H9 (cell line): Measurements from ENCODE around the gene SCP2D1. TPM values are rescaled to one million over a fixed set of nuclear protein-coding genes. Genes with fewer than 3 reads are reported as not detected.

ENCODE experiments used
- DNase-seq: peaks from one replicate; pipeline ENCODE4 v3.0.0-alpha.2; 2017
- H2AFZ ChIP-seq: one replicate; pipeline ENCODE4 v1.6.1; 2013; ENCODE audit warnings: mild to moderate bottlenecking, low read length, control low read depth, moderate library complexity
- H2AK5ac ChIP-seq: 2 replicates; pipeline ENCODE4 v1.6.1; 2013; ENCODE audit warnings: low read length, control low read depth, mixed read lengths; ENCODE audit not compliant: insufficient read length
- H2BK120ac ChIP-seq: one replicate; pipeline ENCODE4 v1.6.1; 2013; ENCODE audit warnings: low read depth, mild to moderate bottlenecking, low read length, control low read depth, inconsistent platforms; ENCODE audit not compliant: poor library complexity, severe bottlenecking
- H2BK12ac ChIP-seq: 2 replicates; pipeline ENCODE4 v1.6.1; 2013; ENCODE audit warnings: low read length, control low read depth, mixed read lengths, low read depth; ENCODE audit not compliant: insufficient read length
- H2BK15ac ChIP-seq: 2 replicates; pipeline ENCODE4 v1.6.1; 2013; ENCODE audit warnings: low read depth, low read length, control low read depth
- H2BK20ac ChIP-seq: one replicate; pipeline ENCODE4 v1.6.1; 2013; ENCODE audit warnings: low read depth, mild to moderate bottlenecking, low read length, control low read depth, inconsistent platforms; ENCODE audit not compliant: poor library complexity, severe bottlenecking
- H2BK5ac ChIP-seq: 2 replicates; pipeline ENCODE4 v1.6.1; 2013; ENCODE audit warnings: low read length, control low read depth, mixed read lengths; ENCODE audit not compliant: insufficient read length
- H3K14ac ChIP-seq: 2 replicates; pipeline ENCODE4 v1.6.1; 2013; ENCODE audit warnings: low read length, control low read depth; ENCODE audit not compliant: insufficient read depth
- H3K18ac ChIP-seq: 2 replicates; pipeline ENCODE4 v1.6.1; 2013; ENCODE audit warnings: low read depth, mild to moderate bottlenecking, mixed read lengths, low read length, control low read depth; ENCODE audit not compliant: insufficient read length
- H3K23ac ChIP-seq: 2 replicates; pipeline ENCODE4 v1.6.1; 2013; ENCODE audit warnings: low read length, control low read depth, mixed read lengths, low read depth; ENCODE audit not compliant: insufficient read length
- H3K23me2 ChIP-seq: 2 replicates; pipeline ENCODE4 v1.6.1; 2013; ENCODE audit warnings: low read depth, mild to moderate bottlenecking, mixed read lengths, low read length, control low read depth; ENCODE audit not compliant: insufficient read length, poor library complexity, severe bottlenecking
- H3K27ac ChIP-seq: 2 replicates; pipeline ENCODE4 v1.5.1; 2013; ENCODE audit warnings: low read length, control low read depth, mixed read lengths, low read depth; ENCODE audit not compliant: insufficient read length
- H3K27me3 ChIP-seq: 2 replicates; pipeline ENCODE4 v1.6.1; 2013; ENCODE audit warnings: low read length, control low read depth, inconsistent platforms; ENCODE audit not compliant: insufficient read depth
- H3K4ac ChIP-seq: 2 replicates; pipeline ENCODE4 v1.6.1; 2013; ENCODE audit warnings: low read depth, mild to moderate bottlenecking, control low read depth, inconsistent platforms, low read length, moderate library complexity
- H3K4me1 ChIP-seq: 2 replicates; pipeline ENCODE4 v1.6.1; 2013; ENCODE audit warnings: low read length, control low read depth, inconsistent platforms; ENCODE audit not compliant: insufficient read depth
- H3K4me2 ChIP-seq: 2 replicates; pipeline ENCODE4 v1.6.1; 2013; ENCODE audit warnings: low read length, control low read depth, mixed read lengths; ENCODE audit not compliant: insufficient read length, insufficient read depth
- H3K56ac ChIP-seq: 2 replicates; pipeline ENCODE4 v1.6.1; 2013; ENCODE audit warnings: low read depth, mild to moderate bottlenecking, mixed read lengths, low read length, control low read depth; ENCODE audit not compliant: insufficient read length
- H3K79me1 ChIP-seq: 2 replicates; pipeline ENCODE4 v1.6.1; 2013; ENCODE audit warnings: low read depth, mild to moderate bottlenecking, moderate library complexity, low read length, control low read depth, inconsistent platforms; ENCODE audit not compliant: insufficient read depth, poor library complexity, severe bottlenecking
- H3K79me2 ChIP-seq: 2 replicates; pipeline ENCODE4 v1.6.1; 2013; ENCODE audit warnings: low read length, control low read depth, inconsistent platforms; ENCODE audit not compliant: insufficient read depth
- H3K9ac ChIP-seq: 2 replicates; pipeline ENCODE4 v1.6.1; 2013; ENCODE audit warnings: low read length, control low read depth, mixed read lengths; ENCODE audit not compliant: insufficient read length; ENCODE audit errors: extremely low read depth
- H3K9me3 ChIP-seq: one replicate; pipeline ENCODE4 v1.6.1; 2013; ENCODE audit warnings: low read depth, low read length, inconsistent platforms; ENCODE audit not compliant: control insufficient read depth
- H3T11ph ChIP-seq: one replicate; pipeline ENCODE4 v1.6.1; 2013; ENCODE audit warnings: mild to moderate bottlenecking, low read length, control low read depth, inconsistent platforms
- H4K20me1 ChIP-seq: one replicate; pipeline ENCODE4 v1.6.1; 2013; ENCODE audit not compliant: control insufficient read depth, insufficient read length, insufficient read depth
- H4K5ac ChIP-seq: 2 replicates; pipeline ENCODE4 v1.6.1; 2013; ENCODE audit warnings: low read depth, mild to moderate bottlenecking, mixed read lengths, low read length, control low read depth; ENCODE audit not compliant: insufficient read length
- H4K8ac ChIP-seq: replicated peaks from 2 replicates; pipeline ENCODE4 v1.6.1; 2013; ENCODE audit warnings: low read length, control low read depth, mixed read lengths, low read depth; ENCODE audit not compliant: insufficient read length
- H4K91ac ChIP-seq: 2 replicates; pipeline ENCODE4 v1.6.1; 2013; ENCODE audit warnings: low read depth, mild to moderate bottlenecking, moderate library complexity, mixed read lengths, low read length, control low read depth; ENCODE audit not compliant: insufficient read length
- H3K27ac Mint-ChIP-seq, 3 experiments: 2 replicates in 2 of 3; 3 replicates in 1 of 3; pipeline ENCODE4 v1.8.0; 2020 to 2021; ENCODE audit warnings: mixed read lengths in 3 of 3, mild to moderate bottlenecking in 1 of 3, moderate library complexity in 1 of 3
- H3K27me3 Mint-ChIP-seq: 2 replicates; pipeline ENCODE4 v1.8.0; 2021; ENCODE audit warnings: low read depth, mild to moderate bottlenecking, moderate library complexity, mixed read lengths
- H3K36me3 Mint-ChIP-seq, 3 experiments: 2 replicates in 2 of 3; 3 replicates in 1 of 3; pipeline ENCODE4 v1.8.0; 2020 to 2021; ENCODE audit warnings: low read depth in 3 of 3, mixed read lengths in 3 of 3; ENCODE audit not compliant: insufficient read depth in 1 of 3
- H3K4me1 Mint-ChIP-seq, 2 experiments: 2 replicates each; pipeline ENCODE4 v1.8.0; 2020; ENCODE audit warnings: mixed read lengths in 2 of 2
- H3K4me3 Mint-ChIP-seq, 2 experiments: 2 replicates in 1 of 2; 3 replicates in 1 of 2; pipeline ENCODE4 v1.8.0; 2020 to 2021; ENCODE audit warnings: mild to moderate bottlenecking in 2 of 2, mixed read lengths in 2 of 2, moderate library complexity in 1 of 2
- H3K9me3 Mint-ChIP-seq, 2 experiments: 2 replicates in 1 of 2; 3 replicates in 1 of 2; pipeline ENCODE4 v1.8.0; 2020; ENCODE audit warnings: mild to moderate bottlenecking in 2 of 2, mixed read lengths in 2 of 2, moderate library complexity in 1 of 2
- WGBS: extraction: QIAGEN DNeasy Blood & Tissue Kit; methylation state at CpG from one replicate; pipeline ENCODE4 v1.1.7; 2013; ENCODE audit warnings: missing lambda C conversion rate, low lambda C conversion rate, mixed read lengths; ENCODE audit not compliant: insufficient read length; ENCODE audit errors: extremely low coverage; 5-methylcytosine and 5-hydroxymethylcytosine counted together
- total RNA-seq: library from RNA; stranded (reverse); gene quantifications from 2 replicates; pipeline ENCODE4 v1.2.1, GENCODE V29; 2021
- TF ChIP-seq, protein P1 (sequence below): fragments of 200-600 bp; sonication (generic); conservative IDR thresholded peaks from 3 replicates; pipeline ENCODE4 v1.8.0; 2021; ENCODE audit warnings: antibody characterized with exemption, mild to moderate bottlenecking

The SCP2D1 gene
- total RNA-seq, 1 experiment from 2014 or later: not detected

DNA sequence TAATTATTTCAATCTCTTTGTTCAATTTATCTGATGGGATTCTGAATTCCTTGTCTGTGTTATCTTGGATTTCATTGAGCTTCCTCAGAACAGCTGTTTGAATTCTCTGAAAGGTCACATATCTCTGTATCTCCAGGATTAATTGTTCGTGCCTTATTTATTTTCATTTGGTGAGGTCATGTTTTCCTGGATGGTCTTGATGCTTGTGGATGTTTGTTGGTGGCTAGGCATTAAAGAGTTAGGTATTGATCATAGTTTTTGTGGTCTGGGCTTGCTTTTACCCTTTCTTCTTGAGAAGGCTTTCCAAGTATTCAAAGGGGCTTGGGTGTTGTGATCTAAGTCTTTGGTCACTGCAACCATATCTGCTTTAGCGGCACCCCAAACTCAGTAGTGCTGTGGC lies 39.4 kb upstream of the SCP2D1 start:
- TF ChIP-seq, protein P1, sequence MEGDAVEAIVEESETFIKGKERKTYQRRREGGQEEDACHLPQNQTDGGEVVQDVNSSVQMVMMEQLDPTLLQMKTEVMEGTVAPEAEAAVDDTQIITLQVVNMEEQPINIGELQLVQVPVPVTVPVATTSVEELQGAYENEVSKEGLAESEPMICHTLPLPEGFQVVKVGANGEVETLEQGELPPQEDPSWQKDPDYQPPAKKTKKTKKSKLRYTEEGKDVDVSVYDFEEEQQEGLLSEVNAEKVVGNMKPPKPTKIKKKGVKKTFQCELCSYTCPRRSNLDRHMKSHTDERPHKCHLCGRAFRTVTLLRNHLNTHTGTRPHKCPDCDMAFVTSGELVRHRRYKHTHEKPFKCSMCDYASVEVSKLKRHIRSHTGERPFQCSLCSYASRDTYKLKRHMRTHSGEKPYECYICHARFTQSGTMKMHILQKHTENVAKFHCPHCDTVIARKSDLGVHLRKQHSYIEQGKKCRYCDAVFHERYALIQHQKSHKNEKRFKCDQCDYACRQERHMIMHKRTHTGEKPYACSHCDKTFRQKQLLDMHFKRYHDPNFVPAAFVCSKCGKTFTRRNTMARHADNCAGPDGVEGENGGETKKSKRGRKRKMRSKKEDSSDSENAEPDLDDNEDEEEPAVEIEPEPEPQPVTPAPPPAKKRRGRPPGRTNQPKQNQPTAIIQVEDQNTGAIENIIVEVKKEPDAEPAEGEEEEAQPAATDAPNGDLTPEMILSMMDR: no peak
- H2BK12ac ChIP-seq: no peak overlapping the region

More for the DNA sequence above, 39.4 kb upstream of the SCP2D1 start:
- Histone ChIP-seq H3K4me2 (no peak overlapping the region), H2BK20ac (no peak overlapping the region), H3K18ac (no peak overlapping the region), H2BK5ac (no peak overlapping the region), H3K27ac (no peak overlapping the region), H4K91ac (no peak overlapping the region), H2BK120ac (no peak overlapping the region), H2AK5ac (no peak overlapping the region), H4K5ac (no peak overlapping the region), H3K79me1 (no peaks in the 10 kb centered on the region), H3K9me3 (no peaks in the 10 kb centered on the region), H3K4me1 (no peaks in the 10 kb centered on the region), H3K4ac (no peak overlapping the region), H2BK15ac (no peak overlapping the region), H3K9ac (no peak overlapping the region), H3K23me2 (no peaks in the 10 kb centered on the region), H4K8ac (no peak overlapping the region), H3K23ac (no peak overlapping the region), H3K27me3 (no peaks in the 10 kb centered on the region), H2AFZ (no peak overlapping the region), H3K56ac (no peak overlapping the region), H3K79me2 (no peaks in the 10 kb centered on the region), H4K20me1 (no peaks in the 10 kb centered on the region), H3T11ph (no peak overlapping the region), H3K14ac (no peak overlapping the region)
- no peak overlapping the region for H3K27ac Mint-ChIP-seq
- no peaks in the 10 kb centered on the region; a peak in 1 of 5 replicates for H3K9me3 Mint-ChIP-seq
- no peak overlapping the region for H3K4me3 Mint-ChIP-seq
- no CpG with 5 or more reads among the region's 2 CpGs for WGBS
- no peak for DNase-seq
- no peaks in the 10 kb centered on the region for H3K36me3 Mint-ChIP-seq
- peaks cover 0 to 3% of the 10 kb centered on the region in 2 experiments; a peak in 1 of 4 replicates for H3K4me1 Mint-ChIP-seq
- H3K27me3 Mint-ChIP-seq: peaks cover 2% of the 10 kb centered on the region
